Measurements from ENCODE around the gene AGAP2. TPM values are rescaled to one million over a fixed set of nuclear protein-coding genes. Genes with fewer than 3 reads are reported as not detected.

The AGAP2 gene
- total RNA-seq, 4 donors from 2014 or later: 0.49 to 2.8 (median 2.0) TPM

DNA sequence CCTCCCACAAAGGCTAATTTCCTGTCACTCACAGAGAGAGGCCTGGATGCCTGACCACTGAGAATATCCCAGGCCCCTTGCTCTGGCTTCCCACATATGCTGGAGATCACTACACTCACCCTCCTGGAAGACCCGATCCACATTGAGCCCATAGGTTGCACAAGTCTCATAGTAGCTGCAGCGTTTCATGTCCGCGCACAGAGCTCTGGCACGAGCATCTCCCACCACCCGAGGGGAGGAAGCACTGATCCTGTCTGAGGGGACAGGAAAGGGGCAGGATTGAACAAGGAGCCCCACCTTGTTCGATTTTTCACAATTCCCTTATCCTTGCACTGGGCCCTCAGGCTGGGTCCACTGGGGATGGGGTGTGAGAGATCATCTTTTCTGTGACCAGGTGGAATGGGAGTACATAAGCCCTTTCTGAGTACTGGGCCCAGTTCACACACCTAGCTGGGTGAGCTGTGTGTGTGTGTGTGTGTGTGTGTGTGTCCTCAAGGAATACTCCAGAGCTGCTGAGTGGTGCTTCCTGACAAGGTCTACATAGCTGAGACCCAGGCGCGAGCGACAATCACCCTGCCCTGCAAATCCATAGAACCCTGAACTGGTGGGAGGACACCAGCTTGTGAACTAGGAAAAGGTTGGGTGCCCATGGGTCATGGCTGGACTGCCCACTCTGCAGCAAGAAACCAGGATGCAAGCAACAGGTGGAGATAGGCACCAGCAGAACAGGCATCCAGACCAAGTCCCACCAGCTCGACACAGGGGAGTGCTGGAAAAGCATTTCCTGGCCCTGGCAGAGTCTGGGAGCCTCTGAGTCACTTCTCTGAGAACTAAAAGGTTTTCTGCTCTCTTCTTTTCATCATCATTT lies 5.6 kb downstream of the AGAP2 start:
- TF ChIP-seq, protein P1, sequence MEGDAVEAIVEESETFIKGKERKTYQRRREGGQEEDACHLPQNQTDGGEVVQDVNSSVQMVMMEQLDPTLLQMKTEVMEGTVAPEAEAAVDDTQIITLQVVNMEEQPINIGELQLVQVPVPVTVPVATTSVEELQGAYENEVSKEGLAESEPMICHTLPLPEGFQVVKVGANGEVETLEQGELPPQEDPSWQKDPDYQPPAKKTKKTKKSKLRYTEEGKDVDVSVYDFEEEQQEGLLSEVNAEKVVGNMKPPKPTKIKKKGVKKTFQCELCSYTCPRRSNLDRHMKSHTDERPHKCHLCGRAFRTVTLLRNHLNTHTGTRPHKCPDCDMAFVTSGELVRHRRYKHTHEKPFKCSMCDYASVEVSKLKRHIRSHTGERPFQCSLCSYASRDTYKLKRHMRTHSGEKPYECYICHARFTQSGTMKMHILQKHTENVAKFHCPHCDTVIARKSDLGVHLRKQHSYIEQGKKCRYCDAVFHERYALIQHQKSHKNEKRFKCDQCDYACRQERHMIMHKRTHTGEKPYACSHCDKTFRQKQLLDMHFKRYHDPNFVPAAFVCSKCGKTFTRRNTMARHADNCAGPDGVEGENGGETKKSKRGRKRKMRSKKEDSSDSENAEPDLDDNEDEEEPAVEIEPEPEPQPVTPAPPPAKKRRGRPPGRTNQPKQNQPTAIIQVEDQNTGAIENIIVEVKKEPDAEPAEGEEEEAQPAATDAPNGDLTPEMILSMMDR (IDR thresholded peaks at IDR 0.05; ENCODE audit: low read depth): no peak

DNA sequence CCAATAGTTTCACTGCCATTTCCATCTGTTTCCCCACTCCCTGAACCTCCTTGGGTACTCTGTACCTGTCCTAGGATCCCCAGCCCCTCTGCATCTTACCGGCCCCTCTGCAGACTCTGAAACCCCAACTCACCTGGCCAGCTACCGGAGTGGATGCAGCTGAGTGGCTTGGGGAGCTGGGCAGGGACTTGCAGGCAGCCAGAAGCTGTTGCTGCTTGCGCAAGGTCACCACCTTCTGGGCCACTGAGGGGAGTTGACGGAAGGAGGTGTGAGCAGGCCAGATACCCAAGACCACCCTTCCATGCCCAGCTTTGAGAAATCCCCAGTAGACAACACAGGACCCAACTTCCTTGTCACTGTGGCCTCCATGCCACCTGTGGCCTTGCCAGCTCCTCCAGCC lies 6.3 kb downstream of the AGAP2 start:
- TF ChIP-seq, protein P1 (IDR thresholded peaks at IDR 0.05; ENCODE audit: low read depth): no peak

DNA sequence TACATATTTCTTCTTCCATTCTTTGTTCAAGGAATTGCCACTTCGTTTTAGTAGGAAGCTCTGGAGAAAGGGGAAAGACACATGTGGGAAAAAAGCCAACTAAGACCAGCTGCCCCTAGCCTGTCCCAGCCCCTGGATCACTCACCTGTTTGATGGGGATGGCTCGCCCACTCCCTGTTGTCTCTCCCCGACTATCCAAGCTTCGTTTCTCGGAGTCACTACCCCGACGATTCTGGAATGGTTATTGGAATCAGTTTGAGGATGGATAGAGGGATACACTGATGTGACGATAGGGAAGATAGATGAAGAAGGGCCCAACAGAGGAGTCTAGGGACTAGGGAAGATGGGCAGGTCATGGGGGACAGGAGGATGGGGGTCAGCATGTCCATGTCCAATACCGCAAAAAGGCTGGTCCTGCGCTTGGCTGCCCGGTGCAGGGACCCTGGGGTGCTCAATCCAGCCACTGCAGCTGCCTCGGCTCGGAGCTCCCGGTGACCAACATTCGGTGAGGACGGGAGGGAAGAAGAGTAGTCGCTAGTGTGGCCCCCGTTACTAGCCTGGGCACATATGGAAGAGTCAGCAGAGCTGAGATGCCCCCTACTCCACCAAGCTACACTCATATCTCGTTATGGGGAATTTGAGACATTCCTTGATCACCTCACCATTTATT lies 7.0 kb downstream of the AGAP2 start:
- TF ChIP-seq, protein P1 (IDR thresholded peaks at IDR 0.05; ENCODE audit: low read depth): no peak

DNA sequence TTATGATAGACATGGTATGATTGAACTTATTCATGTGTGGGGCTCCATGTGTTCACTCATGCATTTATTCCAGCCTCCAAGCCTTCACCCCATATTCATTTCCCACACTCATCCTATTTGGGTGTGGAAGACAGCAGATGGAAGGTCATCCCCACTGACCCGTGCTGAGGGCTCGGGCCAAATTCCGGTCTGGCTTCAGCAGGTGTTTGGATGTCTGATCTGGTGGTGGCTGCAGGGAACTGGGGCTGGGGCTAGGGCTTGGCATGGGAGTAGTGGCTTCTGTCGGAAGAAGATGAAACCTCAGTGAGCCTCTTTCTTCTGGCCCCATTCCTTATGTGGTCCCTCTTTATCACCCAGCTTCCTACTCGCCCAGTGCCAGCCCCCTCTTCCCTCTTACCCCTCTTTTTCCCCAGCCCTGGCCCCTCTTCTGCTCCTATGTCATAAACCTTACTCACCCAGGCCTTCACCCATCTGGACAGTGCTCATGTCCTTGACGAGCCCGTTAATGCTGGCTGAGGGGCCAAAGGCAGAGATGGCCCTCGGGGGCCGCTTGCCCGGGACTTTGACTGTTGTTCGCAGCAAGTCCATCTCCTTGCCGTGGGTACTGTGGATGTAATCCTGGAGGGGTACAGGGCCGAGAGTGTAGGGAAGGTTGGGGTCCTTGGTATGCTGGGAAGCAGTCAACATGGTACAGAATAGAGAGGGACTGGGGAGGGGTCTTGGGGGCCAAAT lies 8.0 kb downstream of the AGAP2 start:
- TF ChIP-seq, protein P1 (IDR thresholded peaks at IDR 0.05; ENCODE audit: low read depth): no peak

DNA sequence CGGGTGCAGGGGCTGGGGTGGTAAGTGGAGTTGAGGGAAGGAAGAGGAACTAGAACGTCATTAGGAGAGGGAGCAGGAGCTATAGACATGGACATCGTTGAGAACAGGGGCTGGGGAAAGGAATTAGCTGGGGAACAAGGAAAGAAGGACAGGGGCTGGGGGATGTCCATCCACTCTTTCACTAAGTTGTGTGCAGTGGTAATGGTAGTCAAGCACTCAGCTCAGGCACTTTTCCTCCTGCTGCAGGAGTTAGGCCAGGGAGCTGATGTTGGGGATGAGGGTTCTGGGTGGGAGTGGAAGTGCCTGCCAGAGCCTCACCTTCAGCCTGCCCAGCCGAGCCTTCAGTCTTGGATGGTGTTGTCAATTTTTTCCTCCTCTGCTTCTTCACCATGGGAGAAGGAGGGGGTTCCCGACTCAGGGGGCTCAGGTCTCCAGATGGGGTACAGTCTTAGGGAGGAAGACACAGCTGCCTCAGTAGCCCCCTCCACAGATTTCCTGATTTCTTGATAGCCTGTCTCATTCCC lies 9.2 kb downstream of the AGAP2 start:
- TF ChIP-seq, protein P1 (IDR thresholded peaks at IDR 0.05; ENCODE audit: low read depth): no peak

DNA sequence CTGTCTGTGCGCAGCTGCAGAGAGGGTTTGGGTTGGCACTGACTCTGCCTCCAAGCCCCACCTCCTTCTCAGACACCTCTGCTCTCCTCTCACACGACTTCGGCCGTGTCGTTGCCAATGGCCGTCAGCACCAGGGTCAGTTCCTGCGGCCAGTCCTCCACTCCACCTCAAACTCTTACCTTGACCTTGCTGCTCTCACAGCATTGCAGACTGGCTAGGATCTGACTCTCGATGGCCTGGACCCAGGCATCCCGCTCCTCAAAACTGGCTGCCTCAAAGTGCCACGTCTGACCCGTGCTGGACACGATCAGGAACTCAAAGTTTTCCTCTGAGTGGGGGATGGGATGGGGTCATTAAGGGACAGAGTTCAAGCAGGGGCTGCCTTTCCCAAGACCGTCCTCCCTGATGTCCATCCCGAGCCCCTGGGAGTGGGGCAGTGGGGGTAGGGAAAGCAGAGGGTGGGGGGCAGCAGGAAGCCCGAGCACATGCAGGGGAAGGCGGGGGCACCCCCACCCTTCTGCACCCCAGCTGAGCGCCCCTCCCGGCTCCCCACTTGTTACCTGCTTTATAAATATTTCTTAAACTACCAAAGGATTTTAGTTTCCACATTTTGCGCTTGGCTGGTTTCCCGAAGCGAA lies 10.7 kb downstream of the AGAP2 start:
- TF ChIP-seq, protein P1 (IDR thresholded peaks at IDR 0.05; ENCODE audit: low read depth): no peak
